ENCODE measurements around the gene RELL2.

- no peak for TF ChIP-seq CTCF (IDR thresholded peaks at IDR 0.05)
- TF ChIP-seq ZFX (IDR thresholded peaks at IDR 0.05; ENCODE audit: borderline replicate concordance), result no peak
These were observed 2.1 kb upstream of the RELL2 start for GRCh38 chr5:141634720-141635119.

Data from 22Rv1 (cell line).